ENCODE measurements around the gene CASZ1. TPM values are rescaled to one million over a fixed set of nuclear protein-coding genes. Genes with fewer than 3 reads are reported as not detected.

The CASZ1 gene
- total RNA-seq, 4 donors from 2014 or later: 22.1 to 47.4 (median 28.0) TPM

DNA sequence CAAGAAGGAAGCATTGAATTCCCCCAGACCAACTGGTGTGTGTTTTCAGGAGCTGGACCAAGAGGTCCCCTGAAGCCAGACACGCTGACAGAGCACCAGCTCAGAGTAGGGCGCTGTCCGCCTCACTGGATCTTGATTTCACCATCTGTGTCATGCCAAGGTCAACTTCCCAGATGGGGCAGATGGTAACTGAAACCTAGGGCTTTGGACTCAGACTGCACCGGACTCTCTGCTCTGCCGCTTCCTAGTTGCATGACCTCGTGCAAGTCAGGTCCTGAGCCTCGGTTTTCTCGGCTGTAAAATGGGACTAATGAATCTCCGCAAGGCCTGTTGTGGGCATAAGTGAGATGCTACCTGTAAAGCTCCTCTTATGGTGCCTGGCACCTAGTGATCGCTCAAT, 17.9 kb upstream of the CASZ1 start:
- peaks cover 5% of the 10 kb centered on the region for H3K27me3 ChIP-seq
- H3K27ac ChIP-seq: no peak overlapping the region
- ATAC-seq: no peak
- H3K36me3 ChIP-seq: no peaks in the 10 kb centered on the region
- H3K4me1 ChIP-seq: no peaks in the 10 kb centered on the region
- TF ChIP-seq POLR2AphosphoS5 (IDR thresholded peaks at IDR 0.05) (no peak), EP300 (IDR thresholded peaks at IDR 0.05) (no peak)
- H3K4me3 ChIP-seq: no peak overlapping the region
- H3K9me3 ChIP-seq: no peaks in the 10 kb centered on the region
- WGBS, 2 donors (ENCODE audit: low coverage in 1 of 2): 90 to 100% methylated on average over 2 to 4 of the region's 10 CpGs

DNA sequence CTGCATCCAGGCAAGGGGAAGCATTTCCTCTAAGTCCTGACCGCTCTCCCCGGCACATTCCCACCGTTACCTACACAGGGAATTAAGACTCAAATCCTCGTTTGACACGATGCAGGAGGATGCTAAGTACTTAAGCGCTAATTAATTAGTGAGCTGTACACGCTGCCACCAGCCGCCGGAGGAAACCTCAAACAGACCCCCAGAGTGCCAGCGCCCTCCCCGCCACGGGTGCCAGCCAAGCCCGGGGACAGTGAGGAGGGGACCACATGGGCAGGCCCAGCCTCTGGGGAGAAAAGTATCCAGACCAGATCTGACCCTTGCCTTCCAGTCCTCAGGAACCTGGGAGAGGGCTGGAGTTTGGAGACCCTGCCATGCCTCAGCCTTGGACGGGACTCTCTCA, 17.4 kb upstream of the CASZ1 start:
- no peaks in the 10 kb centered on the region for H3K4me1 ChIP-seq
- H3K27me3 ChIP-seq: peaks cover 10% of the 10 kb centered on the region
- ATAC-seq: no peak
- H3K36me3 ChIP-seq: no peaks in the 10 kb centered on the region
- TF ChIP-seq POLR2AphosphoS5 (IDR thresholded peaks at IDR 0.05) (no peak), EP300 (IDR thresholded peaks at IDR 0.05) (no peak), POLR2A (IDR thresholded peaks at IDR 0.05) (no peak)
- TF ChIP-seq, protein P1, sequence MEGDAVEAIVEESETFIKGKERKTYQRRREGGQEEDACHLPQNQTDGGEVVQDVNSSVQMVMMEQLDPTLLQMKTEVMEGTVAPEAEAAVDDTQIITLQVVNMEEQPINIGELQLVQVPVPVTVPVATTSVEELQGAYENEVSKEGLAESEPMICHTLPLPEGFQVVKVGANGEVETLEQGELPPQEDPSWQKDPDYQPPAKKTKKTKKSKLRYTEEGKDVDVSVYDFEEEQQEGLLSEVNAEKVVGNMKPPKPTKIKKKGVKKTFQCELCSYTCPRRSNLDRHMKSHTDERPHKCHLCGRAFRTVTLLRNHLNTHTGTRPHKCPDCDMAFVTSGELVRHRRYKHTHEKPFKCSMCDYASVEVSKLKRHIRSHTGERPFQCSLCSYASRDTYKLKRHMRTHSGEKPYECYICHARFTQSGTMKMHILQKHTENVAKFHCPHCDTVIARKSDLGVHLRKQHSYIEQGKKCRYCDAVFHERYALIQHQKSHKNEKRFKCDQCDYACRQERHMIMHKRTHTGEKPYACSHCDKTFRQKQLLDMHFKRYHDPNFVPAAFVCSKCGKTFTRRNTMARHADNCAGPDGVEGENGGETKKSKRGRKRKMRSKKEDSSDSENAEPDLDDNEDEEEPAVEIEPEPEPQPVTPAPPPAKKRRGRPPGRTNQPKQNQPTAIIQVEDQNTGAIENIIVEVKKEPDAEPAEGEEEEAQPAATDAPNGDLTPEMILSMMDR (IDR thresholded peaks at IDR 0.05): no peak
- 75% methylated on average over 7 of the region's 14 CpGs; no CpG with 5 or more reads in 1 of the 2 donors for WGBS, 2 donors (ENCODE audit: low coverage in 1 of 2)
- no peak overlapping the region for H3K27ac ChIP-seq
- no peak overlapping the region for H3K4me3 ChIP-seq
- no peaks in the 10 kb centered on the region for H3K9me3 ChIP-seq

DNA sequence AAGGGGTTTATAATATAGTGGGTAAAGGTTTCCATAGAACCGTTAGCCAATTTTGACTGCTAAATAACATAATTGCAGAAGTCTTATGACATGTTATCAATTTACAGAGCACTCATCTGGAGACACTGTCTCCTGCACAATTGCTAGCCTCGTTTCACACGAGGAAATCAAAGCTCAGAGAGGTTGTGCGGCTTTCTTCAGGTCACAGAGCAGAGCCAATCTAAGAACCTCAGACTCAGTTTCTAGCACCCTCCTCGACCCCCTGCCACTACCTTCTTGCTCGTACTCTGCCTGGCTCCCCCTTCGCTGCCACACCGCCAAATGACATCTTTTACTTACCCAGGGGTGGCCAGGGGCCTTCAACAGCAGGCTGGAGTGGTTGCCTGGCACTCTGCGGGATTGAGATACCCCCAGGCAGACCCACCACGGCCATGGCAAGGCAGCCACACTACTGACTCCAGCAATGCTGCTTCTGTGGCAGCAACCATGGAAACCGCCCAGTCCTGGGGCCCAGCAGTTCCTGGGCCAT, 16.0 kb upstream of the CASZ1 start:
- H3K36me3 ChIP-seq: no peaks in the 10 kb centered on the region
- no peak for ATAC-seq
- no peak overlapping the region for H3K27ac ChIP-seq
- 85 to 87% methylated on average over 4 to 5 of the region's 11 CpGs for WGBS, 2 donors (ENCODE audit: low coverage in 1 of 2)
- TF ChIP-seq POLR2AphosphoS5 (IDR thresholded peaks at IDR 0.05) (no peak), POLR2A (IDR thresholded peaks at IDR 0.05) (no peak), EP300 (IDR thresholded peaks at IDR 0.05) (no peak)
- TF ChIP-seq, protein P1 (IDR thresholded peaks at IDR 0.05): no peak
- H3K27me3 ChIP-seq: peaks cover 21% of the 10 kb centered on the region
- H3K9me3 ChIP-seq: no peaks in the 10 kb centered on the region
- no peaks in the 10 kb centered on the region for H3K4me1 ChIP-seq
- H3K4me3 ChIP-seq: no peak overlapping the region

DNA sequence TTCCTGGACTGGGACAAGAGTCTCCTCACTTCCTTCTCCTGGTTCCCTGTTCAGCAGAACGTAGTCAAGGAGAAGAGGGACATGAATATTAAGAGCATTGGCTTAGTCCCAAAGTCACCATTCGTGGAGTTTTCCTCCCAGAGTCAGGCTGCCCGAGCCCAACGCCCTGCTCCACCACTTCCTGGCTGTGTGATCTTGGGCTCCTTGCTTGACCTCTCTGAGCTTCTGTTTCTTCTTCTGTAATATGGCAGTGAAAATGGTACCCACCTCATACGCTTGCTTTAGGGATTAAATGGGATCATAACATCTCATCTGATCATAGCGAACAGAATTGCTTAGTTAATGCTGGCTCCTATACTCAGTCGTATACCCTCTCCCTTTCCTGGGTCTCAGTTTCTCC, 12.0 kb upstream of the CASZ1 start:
- Histone ChIP-seq H3K27ac (no peak overlapping the region), H3K36me3 (no peaks in the 10 kb centered on the region), H3K27me3 (peaks cover 53% of the 10 kb centered on the region), H3K9me3 (no peaks in the 10 kb centered on the region), H3K4me1 (no peaks in the 10 kb centered on the region), H3K4me3 (no peak overlapping the region)
- no peak for ATAC-seq
- TF ChIP-seq POLR2AphosphoS5 (IDR thresholded peaks at IDR 0.05): no peak
- TF ChIP-seq, protein P1 (IDR thresholded peaks at IDR 0.05): no peak
- TF ChIP-seq EP300 (IDR thresholded peaks at IDR 0.05): no peak
- no peak for TF ChIP-seq POLR2A (IDR thresholded peaks at IDR 0.05)
- 55 to 67% methylated on average over 7 of the region's 7 CpGs for WGBS, 2 donors (ENCODE audit: low coverage in 1 of 2)

DNA sequence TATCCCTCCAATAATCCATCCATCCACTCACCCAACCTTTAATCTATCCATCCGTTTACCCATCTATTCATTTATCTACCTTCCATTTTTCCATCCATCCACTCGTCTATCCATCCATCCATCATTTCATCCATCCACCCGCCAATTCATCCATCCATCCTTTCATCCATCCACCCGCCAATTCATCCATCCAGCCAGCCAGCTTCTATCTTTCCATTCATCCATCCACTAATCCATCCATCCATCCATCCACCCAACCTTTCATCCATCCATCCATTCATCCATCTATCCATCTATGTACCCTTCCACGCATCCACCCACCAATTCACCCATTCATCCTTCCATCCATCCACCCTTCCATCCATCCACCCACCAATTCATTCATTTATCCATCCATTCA, 10.5 kb upstream of the CASZ1 start:
- H3K27ac ChIP-seq: no peak overlapping the region
- peaks cover 53% of the 10 kb centered on the region for H3K27me3 ChIP-seq
- ATAC-seq: no peak
- H3K4me1 ChIP-seq: no peaks in the 10 kb centered on the region
- no peak overlapping the region for H3K4me3 ChIP-seq
- H3K9me3 ChIP-seq: no peaks in the 10 kb centered on the region
- H3K36me3 ChIP-seq: no peaks in the 10 kb centered on the region
- TF ChIP-seq, protein P1 (IDR thresholded peaks at IDR 0.05): no peak
- TF ChIP-seq POLR2A (IDR thresholded peaks at IDR 0.05): no peak
- no peak for TF ChIP-seq POLR2AphosphoS5 (IDR thresholded peaks at IDR 0.05)
- TF ChIP-seq EP300 (IDR thresholded peaks at IDR 0.05): no peak
- WGBS, 2 donors (ENCODE audit: low coverage in 1 of 2): 88 to 98% methylated on average over 5 of the region's 5 CpGs
